ENCODE data around the gene ARHGAP31.

The ARHGAP31 gene

DNA sequence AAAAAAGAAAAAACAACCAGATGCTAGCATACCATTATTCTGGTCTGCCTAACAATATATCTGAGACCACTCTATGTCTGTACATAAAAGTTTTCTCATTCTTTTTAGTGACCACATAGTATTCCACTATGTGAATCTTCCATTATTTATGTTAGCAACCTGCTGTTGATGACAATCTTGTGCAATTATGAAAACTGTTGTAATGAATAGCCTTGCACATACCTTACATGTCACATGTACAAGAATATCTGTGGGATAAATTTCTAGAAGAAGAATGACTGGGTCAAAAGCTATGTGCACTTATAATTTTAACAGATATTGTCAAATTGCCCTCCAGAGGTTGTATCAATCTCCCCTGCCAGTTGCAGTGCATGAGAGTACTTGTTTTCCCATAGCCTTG, 62.5 kb downstream of the ARHGAP31 start:
- H3F3A ChIP-seq (ENCODE audit: insufficient read depth), result no peaks in the 10 kb centered on the region
- no peak overlapping the region for H3K9ac ChIP-seq (ENCODE audit: low read length)
- H3K27ac ChIP-seq (ENCODE audit: low read depth, low read length), result no peak overlapping the region
- H3K4me3 ChIP-seq (ENCODE audit: insufficient read depth, low read length, poor library complexity, severe bottlenecking), result no peak overlapping the region
- no peaks in the 10 kb centered on the region for H3K9me3 ChIP-seq (ENCODE audit: insufficient read depth, low read length)
- TF ChIP-seq, protein P1, sequence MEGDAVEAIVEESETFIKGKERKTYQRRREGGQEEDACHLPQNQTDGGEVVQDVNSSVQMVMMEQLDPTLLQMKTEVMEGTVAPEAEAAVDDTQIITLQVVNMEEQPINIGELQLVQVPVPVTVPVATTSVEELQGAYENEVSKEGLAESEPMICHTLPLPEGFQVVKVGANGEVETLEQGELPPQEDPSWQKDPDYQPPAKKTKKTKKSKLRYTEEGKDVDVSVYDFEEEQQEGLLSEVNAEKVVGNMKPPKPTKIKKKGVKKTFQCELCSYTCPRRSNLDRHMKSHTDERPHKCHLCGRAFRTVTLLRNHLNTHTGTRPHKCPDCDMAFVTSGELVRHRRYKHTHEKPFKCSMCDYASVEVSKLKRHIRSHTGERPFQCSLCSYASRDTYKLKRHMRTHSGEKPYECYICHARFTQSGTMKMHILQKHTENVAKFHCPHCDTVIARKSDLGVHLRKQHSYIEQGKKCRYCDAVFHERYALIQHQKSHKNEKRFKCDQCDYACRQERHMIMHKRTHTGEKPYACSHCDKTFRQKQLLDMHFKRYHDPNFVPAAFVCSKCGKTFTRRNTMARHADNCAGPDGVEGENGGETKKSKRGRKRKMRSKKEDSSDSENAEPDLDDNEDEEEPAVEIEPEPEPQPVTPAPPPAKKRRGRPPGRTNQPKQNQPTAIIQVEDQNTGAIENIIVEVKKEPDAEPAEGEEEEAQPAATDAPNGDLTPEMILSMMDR (IDR thresholded peaks at IDR 0.05; ENCODE audit: insufficient read depth, low read length, poor library complexity, severe bottlenecking), result no peak
- no peak for TF ChIP-seq EZH2phosphoT487 (conservative IDR thresholded peaks at IDR 0.05; ENCODE audit: low read length)
- H3K27me3 ChIP-seq (ENCODE audit: low read length), result no peaks in the 10 kb centered on the region
- no peak overlapping the region for H3K4me2 ChIP-seq (ENCODE audit: low read depth, low read length, poor library complexity, severe bottlenecking)
- H3K79me2 ChIP-seq (ENCODE audit: insufficient read depth, low read length), result no peaks in the 10 kb centered on the region
- H3K36me3 ChIP-seq (ENCODE audit: low read length), result no peaks in the 10 kb centered on the region
- H3K9me2 ChIP-seq (replicated peaks; ENCODE audit: insufficient read depth, low read length), result no peaks in the 10 kb centered on the region
- no peak overlapping the region for H2AFZ ChIP-seq (ENCODE audit: low read depth, low read length, severe bottlenecking)
- no peaks in the 10 kb centered on the region for H4K20me1 ChIP-seq (ENCODE audit: low read depth, low read length)

DNA sequence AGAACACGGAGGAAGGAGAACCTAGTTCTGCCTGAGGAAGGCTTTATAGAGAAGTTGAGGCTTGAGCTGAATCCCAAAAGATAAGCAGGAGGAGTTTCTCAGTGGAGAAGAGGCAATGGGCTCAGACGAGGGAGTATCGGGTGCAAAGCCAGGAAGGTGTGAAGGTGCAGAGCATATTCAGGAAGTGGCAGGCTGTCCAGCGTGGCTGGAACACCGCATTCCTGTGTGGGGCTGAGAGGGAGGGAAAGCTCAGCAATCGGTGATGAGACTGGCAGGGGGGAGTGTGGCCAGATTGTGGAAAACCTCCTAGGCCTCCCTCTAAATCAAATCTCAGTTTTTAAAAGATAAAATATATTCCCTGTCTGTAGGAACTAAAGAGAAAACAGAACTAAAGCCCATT, 63.0 kb downstream of the ARHGAP31 start:
- Histone ChIP-seq H3K79me2 (ENCODE audit: insufficient read depth, low read length) (no peaks in the 10 kb centered on the region), H3K9me3 (ENCODE audit: insufficient read depth, low read length) (no peaks in the 10 kb centered on the region), H3K4me3 (ENCODE audit: insufficient read depth, low read length, poor library complexity, severe bottlenecking) (no peak overlapping the region), H3F3A (ENCODE audit: insufficient read depth) (no peaks in the 10 kb centered on the region), H3K9ac (ENCODE audit: low read length) (no peak overlapping the region), H3K36me3 (ENCODE audit: low read length) (no peaks in the 10 kb centered on the region), H3K27ac (ENCODE audit: low read depth, low read length) (no peak overlapping the region), H4K20me1 (ENCODE audit: low read depth, low read length) (no peaks in the 10 kb centered on the region), H3K9me2 (replicated peaks; ENCODE audit: insufficient read depth, low read length) (no peaks in the 10 kb centered on the region), H2AFZ (ENCODE audit: low read depth, low read length, severe bottlenecking) (no peak overlapping the region), H3K27me3 (ENCODE audit: low read length) (no peaks in the 10 kb centered on the region), H3K4me2 (ENCODE audit: low read depth, low read length, poor library complexity, severe bottlenecking) (no peak overlapping the region)
- no peak for TF ChIP-seq EZH2phosphoT487 (conservative IDR thresholded peaks at IDR 0.05; ENCODE audit: low read length)
- TF ChIP-seq, protein P1 (IDR thresholded peaks at IDR 0.05; ENCODE audit: insufficient read depth, low read length, poor library complexity, severe bottlenecking), result no peak

DNA sequence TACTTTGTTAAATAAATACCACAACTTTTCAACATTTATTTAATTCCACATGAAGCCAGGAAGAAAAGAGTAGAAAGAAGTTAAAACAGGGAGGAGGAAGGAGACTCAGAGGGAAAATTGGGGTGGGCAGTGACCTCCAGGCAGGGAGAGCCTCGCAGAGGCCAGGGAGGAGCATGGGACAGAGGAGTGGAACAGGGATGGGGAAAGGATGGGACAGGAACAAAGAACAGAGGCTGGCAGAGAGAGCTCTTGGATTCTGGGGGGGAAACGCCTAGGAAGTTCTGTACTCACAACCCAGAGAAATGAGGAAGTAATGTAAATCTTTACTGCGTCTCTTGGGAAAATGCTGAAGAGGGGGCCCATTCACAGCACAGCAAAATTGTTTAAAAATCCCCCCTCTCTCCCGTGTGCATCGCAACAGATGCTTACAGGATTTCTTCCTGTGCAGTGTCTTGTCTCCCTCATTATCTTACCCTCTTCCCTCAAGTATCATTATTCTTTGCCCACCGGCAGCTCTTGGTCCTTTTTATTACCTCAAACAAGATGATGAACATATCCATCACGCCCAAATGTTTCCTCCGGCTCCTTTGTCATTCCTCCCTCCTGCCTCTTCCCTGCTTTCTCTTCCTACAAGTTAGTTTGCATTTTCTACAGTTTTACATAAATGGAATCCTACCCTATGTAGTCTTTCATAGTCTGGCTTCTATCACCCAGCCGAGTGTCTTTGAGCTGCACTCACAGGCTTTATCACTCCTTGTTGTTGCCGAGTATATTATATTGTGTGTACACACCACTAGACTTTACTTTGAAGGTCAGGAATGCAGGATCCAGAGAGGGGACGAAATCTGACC, 65.5 kb downstream of the ARHGAP31 start:
- no peak overlapping the region for H3K9ac ChIP-seq (ENCODE audit: low read length)
- H4K20me1 ChIP-seq (ENCODE audit: low read depth, low read length), result no peaks in the 10 kb centered on the region
- H3F3A ChIP-seq (ENCODE audit: insufficient read depth), result no peaks in the 10 kb centered on the region
- no peak overlapping the region for H3K27ac ChIP-seq (ENCODE audit: low read depth, low read length)
- no peak overlapping the region for H3K4me2 ChIP-seq (ENCODE audit: low read depth, low read length, poor library complexity, severe bottlenecking)
- H3K36me3 ChIP-seq (ENCODE audit: low read length), result no peaks in the 10 kb centered on the region
- no peaks in the 10 kb centered on the region for H3K9me2 ChIP-seq (replicated peaks; ENCODE audit: insufficient read depth, low read length)
- H3K79me2 ChIP-seq (ENCODE audit: insufficient read depth, low read length), result no peaks in the 10 kb centered on the region
- no peak overlapping the region for H3K4me3 ChIP-seq (ENCODE audit: insufficient read depth, low read length, poor library complexity, severe bottlenecking)
- TF ChIP-seq, protein P1 (IDR thresholded peaks at IDR 0.05; ENCODE audit: insufficient read depth, low read length, poor library complexity, severe bottlenecking), result no peak
- no peak for TF ChIP-seq EZH2phosphoT487 (conservative IDR thresholded peaks at IDR 0.05; ENCODE audit: low read length)
- no peak overlapping the region for H2AFZ ChIP-seq (ENCODE audit: low read depth, low read length, severe bottlenecking)
- H3K9me3 ChIP-seq (ENCODE audit: insufficient read depth, low read length), result no peaks in the 10 kb centered on the region
- no peaks in the 10 kb centered on the region for H3K27me3 ChIP-seq (ENCODE audit: low read length)

All from SU-DHL-6 (cell line).